ENCODE results near the gene TMEM14C.

DNA sequence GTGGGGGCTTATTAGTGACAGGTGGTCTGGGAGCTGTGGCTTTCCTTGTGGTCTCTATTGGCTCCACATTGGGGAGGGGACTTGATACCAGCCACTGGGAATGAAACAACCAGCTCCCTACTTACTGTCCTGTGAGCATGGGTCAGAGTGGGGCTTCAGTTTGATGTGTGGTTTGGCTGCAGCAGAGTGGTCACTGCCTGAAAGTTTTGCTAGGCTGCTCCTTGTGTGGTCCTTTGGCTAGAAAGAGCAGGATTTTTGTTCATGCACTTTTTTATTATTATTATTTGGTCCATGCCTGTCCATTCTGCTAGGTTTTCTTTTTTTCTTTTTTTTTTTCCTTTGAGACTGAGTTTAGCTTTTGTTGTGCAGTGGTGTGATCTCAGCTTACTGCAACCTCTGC, 17.2 kb downstream of the TMEM14C start:
- TF ChIP-seq, protein P1, sequence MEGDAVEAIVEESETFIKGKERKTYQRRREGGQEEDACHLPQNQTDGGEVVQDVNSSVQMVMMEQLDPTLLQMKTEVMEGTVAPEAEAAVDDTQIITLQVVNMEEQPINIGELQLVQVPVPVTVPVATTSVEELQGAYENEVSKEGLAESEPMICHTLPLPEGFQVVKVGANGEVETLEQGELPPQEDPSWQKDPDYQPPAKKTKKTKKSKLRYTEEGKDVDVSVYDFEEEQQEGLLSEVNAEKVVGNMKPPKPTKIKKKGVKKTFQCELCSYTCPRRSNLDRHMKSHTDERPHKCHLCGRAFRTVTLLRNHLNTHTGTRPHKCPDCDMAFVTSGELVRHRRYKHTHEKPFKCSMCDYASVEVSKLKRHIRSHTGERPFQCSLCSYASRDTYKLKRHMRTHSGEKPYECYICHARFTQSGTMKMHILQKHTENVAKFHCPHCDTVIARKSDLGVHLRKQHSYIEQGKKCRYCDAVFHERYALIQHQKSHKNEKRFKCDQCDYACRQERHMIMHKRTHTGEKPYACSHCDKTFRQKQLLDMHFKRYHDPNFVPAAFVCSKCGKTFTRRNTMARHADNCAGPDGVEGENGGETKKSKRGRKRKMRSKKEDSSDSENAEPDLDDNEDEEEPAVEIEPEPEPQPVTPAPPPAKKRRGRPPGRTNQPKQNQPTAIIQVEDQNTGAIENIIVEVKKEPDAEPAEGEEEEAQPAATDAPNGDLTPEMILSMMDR (IDR thresholded peaks at IDR 0.05 in 4 of 5, conservative IDR thresholded peaks at IDR 0.05 in 1 of 5), result no peak
- TF ChIP-seq POLR2A (IDR thresholded peaks at IDR 0.05), result no peak

Data from gastrocnemius medialis (tissue), 4 donors.